SK-N-MC (cell line): ENCODE results near the gene TMEM185B.

Experiments
- DNase-seq: peaks from one replicate; pipeline ENCODE4 v3.0.0-alpha.2; 2011; ENCODE audit warnings: low read depth, low spot score
- H3K27ac ChIP-seq: fragments of 200-600 bp; sonication (generic); 2 replicates; pipeline ENCODE4 v1.5.1; 2016; ENCODE audit warnings: mixed run types
- H3K36me3 ChIP-seq: fragments of 200-600 bp; sonication (generic); 2 replicates; pipeline ENCODE4 v1.6.1; 2017; ENCODE audit warnings: antibody characterized with exemption, low read length, mixed read lengths; ENCODE audit not compliant: insufficient read depth
- H3K4me3 ChIP-seq: fragments of 200-600 bp; sonication (generic); 2 replicates; pipeline ENCODE4 v1.5.1; 2016
- H3K9ac ChIP-seq: fragments of 200-600 bp; sonication (generic); 2 replicates; pipeline ENCODE4 v1.8.0; 2017; ENCODE audit warnings: mixed run types, mixed read lengths; ENCODE audit not compliant: insufficient read length
- H3K9me3 ChIP-seq: fragments of 200-600 bp; sonication (generic); 2 replicates; pipeline ENCODE4 v1.6.1; 2017; ENCODE audit warnings: low read depth, mild to moderate bottlenecking, antibody characterized with exemption, low read length, moderate library complexity, mixed read lengths
- EZH2 ChIP-seq: fragments of 200-600 bp; sonication (generic); IDR thresholded peaks from one replicate; pipeline ENCODE4 v1.6.1; 2017; ENCODE audit warnings: antibody characterized with exemption
- FOXP2 ChIP-seq: optimal IDR thresholded peaks from 2 replicates; pipeline ENCODE3; 2011; ENCODE audit warnings: mild to moderate bottlenecking, moderate library complexity; ENCODE audit not compliant: insufficient read depth; ENCODE audit errors: extremely low read length, control extremely low read depth
- POLR2AphosphoS5 ChIP-seq: IDR thresholded peaks from 2 replicates; pipeline ENCODE4 v1.6.1; 2012; ENCODE audit warnings: mild to moderate bottlenecking, low read depth, low read length, borderline replicate concordance

Gene TMEM185B

DNA sequence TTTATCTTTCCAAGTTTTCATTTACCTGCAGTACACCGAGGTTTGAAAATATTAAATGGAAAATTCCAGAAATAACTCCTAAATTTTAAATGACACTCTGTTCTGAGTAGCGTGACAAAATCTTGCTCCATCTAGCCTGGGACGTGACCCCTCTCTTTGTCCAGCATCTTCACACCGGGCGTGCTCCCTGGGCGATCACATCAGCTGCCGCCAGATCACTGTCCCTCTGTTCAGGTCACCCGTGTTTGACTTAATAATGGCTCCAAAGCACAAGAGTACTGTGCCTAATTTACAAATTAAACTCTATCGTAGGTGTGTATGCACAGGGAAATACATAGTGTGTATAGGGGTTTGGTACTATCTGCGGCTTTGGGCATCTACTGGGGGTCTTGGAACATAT is 6.1 kb upstream of the TMEM185B start:
- DNase-seq: no peak
- Histone ChIP-seq H3K9ac (no peak overlapping the region), H3K27ac (no peak overlapping the region), H3K4me3 (no peak overlapping the region), H3K36me3 (no peaks in the 10 kb centered on the region), H3K9me3 (no peaks in the 10 kb centered on the region)
- TF ChIP-seq EZH2 (no peak), FOXP2 (no peak), POLR2AphosphoS5 (no peak)

DNA sequence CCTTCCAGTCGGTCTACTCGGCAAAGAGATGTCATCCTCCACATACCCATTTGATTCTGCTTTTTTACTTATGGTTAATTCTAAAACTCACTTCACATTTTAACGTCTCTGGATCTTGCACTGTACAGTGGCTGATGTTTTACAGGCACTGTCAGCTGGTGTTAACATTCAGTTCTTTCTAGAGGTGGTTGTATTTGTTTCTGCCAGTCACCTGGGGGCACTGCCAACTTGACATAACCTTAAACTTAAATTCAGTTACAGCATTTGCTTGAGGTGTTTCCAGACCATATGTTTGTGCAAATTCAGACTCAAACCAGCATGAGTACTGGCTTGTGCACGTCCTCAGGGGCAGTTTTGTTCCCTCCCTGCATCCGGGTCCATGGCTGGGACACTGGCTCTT is 5.3 kb upstream of the TMEM185B start:
- no peak overlapping the region for H3K9ac ChIP-seq

GRCh38 chr2:120227111-120227991 is 4.2 kb upstream of the TMEM185B start:
- Histone ChIP-seq H3K9ac (no peak overlapping the region), H3K9me3 (no peaks in the 10 kb centered on the region), H3K27ac (no peak overlapping the region), H3K36me3 (peaks cover 4% of the 10 kb centered on the region; the same call in 1 of the 2 replicates), H3K4me3 (no peak overlapping the region)
- DNase-seq: no peak
- TF ChIP-seq EZH2 (no peak), POLR2AphosphoS5 (no peak), FOXP2 (no peak)

More for the DNA sequence above, 5.3 kb upstream of the TMEM185B start:
- Histone ChIP-seq H3K36me3 (no peaks in the 10 kb centered on the region), H3K9me3 (no peaks in the 10 kb centered on the region), H3K4me3 (no peak overlapping the region), H3K27ac (no peak overlapping the region)
- TF ChIP-seq FOXP2 (no peak), POLR2AphosphoS5 (no peak), EZH2 (no peak)
- no peak for DNase-seq

- TF ChIP-seq POLR2AphosphoS5 (no peak), FOXP2 (no peak), EZH2 (no peak)
- no peak for DNase-seq
- H3K4me3 ChIP-seq: no peak overlapping the region
- peaks cover 13% of the 10 kb centered on the region for H3K36me3 ChIP-seq
- no peak overlapping the region for H3K9ac ChIP-seq
- H3K27ac ChIP-seq: no peak overlapping the region
- no peaks in the 10 kb centered on the region for H3K9me3 ChIP-seq
Measured at GRCh38 chr2:120226316-120226715, 3.1 kb upstream of the TMEM185B start.

GRCh38 chr2:120225549-120226065 is 2.4 kb upstream of the TMEM185B start:
- Histone ChIP-seq H3K27ac (no peak overlapping the region), H3K9ac (no peak overlapping the region), H3K4me3 (no peak overlapping the region), H3K36me3 (peaks cover 16% of the 10 kb centered on the region), H3K9me3 (no peaks in the 10 kb centered on the region)
- no peak for TF ChIP-seq POLR2AphosphoS5
- TF ChIP-seq FOXP2: no peak
- no peak for TF ChIP-seq EZH2
- no peak for DNase-seq

GRCh38 chr2:120224735-120225548 is 1.7 kb upstream of the TMEM185B start:
- Histone ChIP-seq H3K9me3 (no peaks in the 10 kb centered on the region), H3K36me3 (peaks cover 16% of the 10 kb centered on the region), H3K9ac (no peak overlapping the region), H3K4me3 (no peak overlapping the region), H3K27ac (no peak overlapping the region)
- no peak for DNase-seq
- TF ChIP-seq EZH2: no peak

DNA sequence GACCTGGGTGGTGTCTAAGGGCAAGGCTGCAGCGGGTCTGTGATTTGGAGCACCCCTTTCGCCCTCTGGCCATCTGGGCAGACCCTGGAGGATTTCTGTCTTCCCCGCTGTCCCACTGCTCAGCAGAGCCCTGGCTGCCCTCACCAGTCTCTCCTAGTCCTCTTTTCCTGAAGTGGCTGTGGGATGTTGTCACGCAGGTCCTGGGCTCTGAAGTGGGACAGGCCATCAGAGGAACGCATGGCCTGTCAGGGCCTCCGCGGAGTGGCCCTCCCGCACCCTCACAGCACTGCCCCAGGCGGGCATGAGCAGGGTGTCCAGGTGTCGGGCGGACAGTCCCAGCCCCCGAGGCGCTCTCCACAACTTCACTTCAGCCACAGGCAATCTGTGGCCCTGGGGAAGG is 1.1 kb upstream of the TMEM185B start:
- Histone ChIP-seq H3K9me3 (no peaks in the 10 kb centered on the region), H3K4me3 (no peak overlapping the region), H3K36me3 (peaks cover 16% of the 10 kb centered on the region), H3K27ac (no peak overlapping the region), H3K9ac (no peak overlapping the region)
- no peak for DNase-seq
- TF ChIP-seq EZH2: no peak
- no peak for TF ChIP-seq FOXP2
- TF ChIP-seq POLR2AphosphoS5: no peak
